Prostate gland (tissue), 2 donors: ENCODE measurements around the gene PIF1.

Source experiments
- CTCF ChIP-seq, 4 experiments: fragments of 200-600 bp in 2 of 4; fragments of 450-650 bp in 2 of 4; sonication (generic) in 2 of 4; IDR thresholded peaks; 1 replicate in 3 of 4; 2 replicates in 1 of 4; pipeline ENCODE4 v1.5.1; 2016 to 2019; ENCODE audit warnings: antibody characterized with exemption in 4 of 4, mild to moderate bottlenecking in 2 of 4, moderate library complexity in 2 of 4
- POLR2A ChIP-seq: fragments of 450-650 bp; IDR thresholded peaks from one replicate; pipeline ENCODE4 v1.6.1; 2016; ENCODE audit warnings: antibody characterized with exemption, mild to moderate bottlenecking

- TF ChIP-seq CTCF (IDR thresholded peaks at IDR 0.05): no peak
- TF ChIP-seq POLR2A: no peak
These were observed 42.7 kb downstream of the PIF1 start for GRCh38 chr15:64782751-64783150.
